ENCODE results near the gene TMEM134. TPM values are rescaled to one million over a fixed set of nuclear protein-coding genes. Genes with fewer than 3 reads are reported as not detected.
A peak's percentile ranks its signal among the peaks of the same experiment; 100 is the strongest.
"Not testable (repeated sequence)": the region's sequence is repeated elsewhere in the genome, so short reads cannot be mapped to it uniquely, and the experiment has no call there.

The TMEM134 gene, protein sequence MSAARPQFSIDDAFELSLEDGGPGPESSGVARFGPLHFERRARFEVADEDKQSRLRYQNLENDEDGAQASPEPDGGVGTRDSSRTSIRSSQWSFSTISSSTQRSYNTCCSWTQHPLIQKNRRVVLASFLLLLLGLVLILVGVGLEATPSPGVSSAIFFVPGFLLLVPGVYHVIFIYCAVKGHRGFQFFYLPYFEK
- 37.3 and 40.8 TPM in 2 replicates for total RNA-seq
- long read RNA-seq, partial matches to known transcripts: 0 of 2 reads
- long read RNA-seq, other reads (novel, unspliced or antisense): 0 of 2 reads

DNA sequence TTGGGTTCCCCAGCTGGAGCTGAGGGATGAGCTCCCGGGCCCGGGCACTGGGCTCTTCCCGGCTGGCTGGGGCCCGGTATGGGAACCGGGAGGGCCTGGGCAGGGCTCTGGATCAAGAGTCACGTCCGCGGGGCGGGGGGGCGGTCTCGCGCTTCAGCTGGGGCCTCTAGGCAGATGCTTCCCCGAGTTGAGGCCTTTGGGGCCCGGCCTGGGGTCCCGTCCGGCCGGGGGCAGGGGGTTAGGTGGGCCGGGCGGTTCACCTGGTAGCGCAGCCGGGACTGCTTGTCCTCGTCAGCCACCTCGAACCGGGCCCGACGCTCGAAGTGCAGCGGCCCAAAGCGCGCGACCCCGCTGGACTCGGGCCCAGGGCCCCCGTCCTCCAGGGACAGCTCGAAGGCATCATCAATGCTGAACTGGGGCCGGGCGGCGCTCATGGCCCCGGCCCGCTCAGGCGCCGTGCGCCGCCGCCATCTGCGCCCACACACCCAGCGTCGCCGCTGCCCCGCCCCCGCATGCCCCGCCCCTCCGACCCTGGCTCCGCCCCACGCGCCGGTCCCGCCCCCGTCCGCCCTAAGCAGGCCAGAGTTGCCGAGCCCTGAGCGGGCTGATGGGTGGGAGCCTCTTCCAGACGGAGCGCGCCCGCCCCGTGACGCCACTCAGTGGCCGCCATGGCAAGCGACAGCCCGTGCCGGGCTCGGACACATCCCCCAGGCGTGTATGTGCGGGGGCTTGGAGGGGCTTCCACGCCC is at the start of gene TMEM134:
Gene TMEM134, minus strand, starts transcription at position 493 of the 749 bp plus-strand sequence. Its CDS starts 59 bp downstream, at position 434.
- Mint-ChIP-seq H3K27ac (ENCODE audit: unreplicated experiment) (peak within 1 kb of the TSS; percentile 50), H3K4me1 (peaks cover 14% of the 10 kb centered on the region), H3K4me3 (peak within 1 kb of the TSS; percentile 92), H3K36me3 (ENCODE audit: low read depth) (no peaks in the 10 kb centered on the region), H3K27me3 (ENCODE audit: low read depth) (peaks cover 2% of the 10 kb centered on the region), H3K9me3 (no peaks in the 10 kb centered on the region)
- DNase-seq (ENCODE audit: low read depth, low spot score): peak; percentile 95
- TF ChIP-seq, protein P1, sequence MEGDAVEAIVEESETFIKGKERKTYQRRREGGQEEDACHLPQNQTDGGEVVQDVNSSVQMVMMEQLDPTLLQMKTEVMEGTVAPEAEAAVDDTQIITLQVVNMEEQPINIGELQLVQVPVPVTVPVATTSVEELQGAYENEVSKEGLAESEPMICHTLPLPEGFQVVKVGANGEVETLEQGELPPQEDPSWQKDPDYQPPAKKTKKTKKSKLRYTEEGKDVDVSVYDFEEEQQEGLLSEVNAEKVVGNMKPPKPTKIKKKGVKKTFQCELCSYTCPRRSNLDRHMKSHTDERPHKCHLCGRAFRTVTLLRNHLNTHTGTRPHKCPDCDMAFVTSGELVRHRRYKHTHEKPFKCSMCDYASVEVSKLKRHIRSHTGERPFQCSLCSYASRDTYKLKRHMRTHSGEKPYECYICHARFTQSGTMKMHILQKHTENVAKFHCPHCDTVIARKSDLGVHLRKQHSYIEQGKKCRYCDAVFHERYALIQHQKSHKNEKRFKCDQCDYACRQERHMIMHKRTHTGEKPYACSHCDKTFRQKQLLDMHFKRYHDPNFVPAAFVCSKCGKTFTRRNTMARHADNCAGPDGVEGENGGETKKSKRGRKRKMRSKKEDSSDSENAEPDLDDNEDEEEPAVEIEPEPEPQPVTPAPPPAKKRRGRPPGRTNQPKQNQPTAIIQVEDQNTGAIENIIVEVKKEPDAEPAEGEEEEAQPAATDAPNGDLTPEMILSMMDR (conservative IDR thresholded peaks at IDR 0.05): peak; percentile 56

DNA sequence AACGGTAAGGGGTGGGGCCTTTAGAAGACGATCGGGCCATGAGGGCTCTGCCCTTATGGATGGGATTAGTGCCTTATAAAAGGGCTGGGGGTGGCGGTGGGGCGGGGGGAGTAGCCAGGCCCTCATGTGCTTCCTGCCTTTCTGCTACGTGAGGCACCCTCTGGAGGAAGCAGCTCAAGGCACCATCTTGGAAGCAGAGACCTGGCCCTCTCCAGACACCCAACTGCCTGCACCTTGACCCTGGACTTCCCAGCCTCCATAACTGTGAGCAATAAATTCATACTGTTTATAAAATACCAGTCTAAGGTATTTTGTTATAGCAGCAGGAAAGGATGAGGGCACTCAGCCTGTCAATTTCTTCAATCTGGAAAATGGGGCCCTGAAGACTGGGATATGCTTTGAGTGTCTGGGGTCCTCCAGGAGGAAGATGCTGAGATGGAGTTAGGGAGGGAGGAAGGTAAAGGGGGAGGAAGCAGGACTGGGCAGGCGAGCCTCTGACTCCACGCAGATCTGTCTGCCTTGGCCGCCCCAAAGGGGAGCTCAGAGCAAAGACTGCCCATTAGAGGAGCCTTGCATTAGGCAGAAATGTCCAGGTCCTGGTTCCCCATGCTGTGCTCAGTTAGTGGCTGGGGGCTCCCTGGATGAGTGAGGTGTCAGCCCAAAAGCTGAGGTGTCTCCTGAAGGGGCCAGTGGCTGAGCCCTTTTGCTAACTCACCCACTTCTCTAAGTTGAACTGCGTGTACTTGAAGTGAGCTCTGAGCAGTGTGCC is 48.9 kb upstream of the TMEM134 start:
- H3K4me3 Mint-ChIP-seq: no peak overlapping the region
- no peak for DNase-seq (ENCODE audit: low read depth, low spot score)
- H3K27me3 Mint-ChIP-seq (ENCODE audit: low read depth): peaks cover 24% of the 10 kb centered on the region
- H3K27ac Mint-ChIP-seq (ENCODE audit: unreplicated experiment): no peak overlapping the region
- TF ChIP-seq, protein P1 (conservative IDR thresholded peaks at IDR 0.05): no peak
- no peaks in the 10 kb centered on the region for H3K9me3 Mint-ChIP-seq
- no peaks in the 10 kb centered on the region for H3K4me1 Mint-ChIP-seq
- H3K36me3 Mint-ChIP-seq (ENCODE audit: low read depth): no peaks in the 10 kb centered on the region

DNA sequence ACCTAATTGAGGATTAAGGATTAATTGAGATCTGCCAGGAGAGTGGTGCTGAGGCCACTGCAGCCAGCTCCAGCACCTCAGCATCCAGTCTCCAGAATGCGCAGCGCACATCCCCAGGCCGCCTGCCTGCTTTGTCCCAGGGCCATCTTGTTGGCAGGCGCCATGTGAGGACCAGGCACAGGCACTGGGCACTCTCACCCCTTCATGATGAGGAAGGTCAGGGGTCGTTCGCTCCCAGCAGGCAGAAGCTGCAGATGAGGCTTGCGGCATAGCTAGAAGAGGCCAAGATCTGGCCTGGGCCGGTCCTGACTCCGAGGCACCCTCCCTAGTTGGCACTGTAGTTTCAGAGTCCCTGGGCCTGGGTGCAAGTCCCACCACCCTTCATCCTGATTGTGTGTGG is 47.8 kb upstream of the TMEM134 start:
- no peaks in the 10 kb centered on the region for H3K36me3 Mint-ChIP-seq (ENCODE audit: low read depth)
- DNase-seq (ENCODE audit: low read depth, low spot score): no peak
- TF ChIP-seq, protein P1 (conservative IDR thresholded peaks at IDR 0.05): no peak
- no peaks in the 10 kb centered on the region for H3K9me3 Mint-ChIP-seq
- peaks cover 31% of the 10 kb centered on the region for H3K27me3 Mint-ChIP-seq (ENCODE audit: low read depth)
- no peak overlapping the region for H3K4me3 Mint-ChIP-seq
- H3K4me1 Mint-ChIP-seq: no peaks in the 10 kb centered on the region
- no peak overlapping the region for H3K27ac Mint-ChIP-seq (ENCODE audit: unreplicated experiment)

DNA sequence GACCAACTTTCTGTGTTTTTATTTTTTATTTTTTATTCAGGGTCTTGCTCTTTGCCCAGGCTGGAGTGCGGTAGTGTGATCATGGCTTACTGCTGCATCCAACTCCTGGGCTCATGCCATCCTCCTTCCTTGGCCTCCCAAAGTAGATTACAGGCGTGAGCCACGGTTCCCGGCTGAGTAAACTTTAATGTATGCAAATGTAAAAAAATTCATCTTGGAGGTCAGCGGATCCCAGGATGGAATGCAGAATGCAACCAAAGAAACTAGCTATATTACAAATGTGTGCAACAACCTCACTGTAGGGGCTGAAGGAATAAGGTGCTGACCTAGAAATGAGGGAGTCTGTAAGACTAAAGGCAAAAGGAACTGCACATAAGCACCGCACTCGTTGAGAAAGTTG is 45.1 kb upstream of the TMEM134 start:
- TF ChIP-seq, protein P1 (conservative IDR thresholded peaks at IDR 0.05): no peak
- Mint-ChIP-seq H3K27ac (ENCODE audit: unreplicated experiment) (no peak overlapping the region), H3K9me3 (no peaks in the 10 kb centered on the region), H3K4me3 (no peak overlapping the region), H3K36me3 (ENCODE audit: low read depth) (no peaks in the 10 kb centered on the region), H3K27me3 (ENCODE audit: low read depth) (peaks cover 46% of the 10 kb centered on the region), H3K4me1 (peaks cover 2% of the 10 kb centered on the region)
- no peak for DNase-seq (ENCODE audit: low read depth, low spot score)

DNA sequence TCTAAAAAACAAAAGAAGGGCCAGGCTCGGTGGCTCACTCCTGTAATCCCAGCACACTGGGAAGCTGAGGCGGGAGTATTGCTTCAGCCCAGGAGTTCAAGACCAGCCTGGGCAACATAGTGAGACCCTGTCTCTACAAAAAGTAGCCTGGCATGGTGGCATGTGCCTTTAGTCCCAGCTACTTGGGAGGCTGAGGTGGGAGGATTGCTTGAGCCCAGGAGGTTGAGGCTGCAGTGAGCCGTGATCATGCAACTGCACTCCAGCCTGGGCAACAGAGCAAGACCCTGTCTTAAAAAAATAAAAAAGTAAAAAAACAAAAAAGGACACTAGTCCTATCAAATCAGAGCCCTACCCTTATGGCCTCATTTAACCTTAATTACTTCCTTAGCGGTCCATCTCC is 42.5 kb upstream of the TMEM134 start:
- not testable (repeated sequence) for H3K36me3 Mint-ChIP-seq (ENCODE audit: low read depth); H3K27ac Mint-ChIP-seq (ENCODE audit: unreplicated experiment); H3K9me3 Mint-ChIP-seq; DNase-seq (ENCODE audit: low read depth, low spot score)
- peak overlapping the region; percentile 50 for H3K4me3 Mint-ChIP-seq
- H3K4me1 Mint-ChIP-seq: peaks cover 17% of the 10 kb centered on the region
- peaks cover 50% of the 10 kb centered on the region for H3K27me3 Mint-ChIP-seq (ENCODE audit: low read depth)

All from neural crest cell (in vitro differentiated cells).